ENCODE measurements around the gene PTPRN2.
"Not testable (repeated sequence)": the region's sequence is repeated elsewhere in the genome, so short reads cannot be mapped to it uniquely, and the experiment has no call there.

PTPRN2 gene

GRCh38 chr7:157565981-157566630, 1021.5 kb downstream of the PTPRN2 start:
- Histone ChIP-seq H3K27ac (ENCODE audit: low read depth, low read length) (no peak overlapping the region), H3K4me3 (ENCODE audit: low read depth in 1 of 5, low read length in 5 of 5) (no peak overlapping the region), H3K36me3 (ENCODE audit: control insufficient read depth in 5 of 5, insufficient read depth in 5 of 5, low read length in 5 of 5) (peaks cover 0 to 2% (median 0%) of the 10 kb centered on the region in 5 donors), H3K4me1 (ENCODE audit: control insufficient read depth in 5 of 5, insufficient read depth in 5 of 5, low read length in 5 of 5) (peaks cover 0 to 21% (median 17%) of the 10 kb centered on the region in 5 donors), H3K9me3 (ENCODE audit: control insufficient read depth in 5 of 5, low read length in 5 of 5) (peaks cover 0 to 7% (median 4%) of the 10 kb centered on the region in 5 donors), H3K9ac (ENCODE audit: low read length in 5 of 5) (no peak overlapping the region), H3K27me3 (ENCODE audit: control insufficient read depth in 5 of 5, insufficient read depth in 4 of 5, low read length in 5 of 5) (peaks cover 3 to 11% (median 4%) of the 10 kb centered on the region in 5 donors)

GRCh38 chr7:157565201-157565626, 1022.4 kb downstream of the PTPRN2 start:
- peaks cover 3 to 11% (median 4%) of the 10 kb centered on the region in 5 donors for H3K27me3 ChIP-seq (ENCODE audit: control insufficient read depth in 5 of 5, insufficient read depth in 4 of 5, low read length in 5 of 5)
- no peak overlapping the region for H3K27ac ChIP-seq (ENCODE audit: low read depth, low read length)
- peaks cover 0 to 7% (median 4%) of the 10 kb centered on the region in 5 donors for H3K9me3 ChIP-seq (ENCODE audit: control insufficient read depth in 5 of 5, low read length in 5 of 5)
- peaks cover 0 to 21% (median 17%) of the 10 kb centered on the region in 5 donors for H3K4me1 ChIP-seq (ENCODE audit: control insufficient read depth in 5 of 5, insufficient read depth in 5 of 5, low read length in 5 of 5)
- H3K4me3 ChIP-seq (ENCODE audit: low read depth in 1 of 5, low read length in 5 of 5), result no peak overlapping the region
- H3K36me3 ChIP-seq (ENCODE audit: control insufficient read depth in 5 of 5, insufficient read depth in 5 of 5, low read length in 5 of 5), result peaks cover 0 to 2% (median 0%) of the 10 kb centered on the region in 5 donors
- H3K9ac ChIP-seq (ENCODE audit: low read length in 5 of 5), result no peak overlapping the region

- Histone ChIP-seq H3K9me3 (ENCODE audit: control insufficient read depth in 5 of 5, low read length in 5 of 5) (peaks cover 0 to 7% (median 4%) of the 10 kb centered on the region in 5 donors), H3K36me3 (ENCODE audit: control insufficient read depth in 5 of 5, insufficient read depth in 5 of 5, low read length in 5 of 5) (peaks cover 0 to 5% (median 0%) of the 10 kb centered on the region in 5 donors), H3K27ac (ENCODE audit: low read depth, low read length) (no peak overlapping the region), H3K4me3 (ENCODE audit: low read depth in 1 of 5, low read length in 5 of 5) (no peak overlapping the region), H3K27me3 (ENCODE audit: control insufficient read depth in 5 of 5, insufficient read depth in 4 of 5, low read length in 5 of 5) (peaks cover 3 to 11% (median 7%) of the 10 kb centered on the region in 5 donors), H3K9ac (ENCODE audit: low read length in 5 of 5) (no peak overlapping the region), H3K4me1 (ENCODE audit: control insufficient read depth in 5 of 5, insufficient read depth in 5 of 5, low read length in 5 of 5) (peaks cover 0 to 20% (median 17%) of the 10 kb centered on the region in 5 donors)
These were observed 1023.0 kb downstream of the PTPRN2 start for GRCh38 chr7:157564517-157565177.

GRCh38 chr7:157563467-157564135, 1024.0 kb downstream of the PTPRN2 start:
- H3K9me3 ChIP-seq (ENCODE audit: control insufficient read depth in 5 of 5, low read length in 5 of 5); H3K4me1 ChIP-seq (ENCODE audit: control insufficient read depth in 5 of 5, insufficient read depth in 5 of 5, low read length in 5 of 5); H3K27ac ChIP-seq (ENCODE audit: low read depth, low read length); H3K9ac ChIP-seq (ENCODE audit: low read length in 5 of 5); H3K27me3 ChIP-seq (ENCODE audit: control insufficient read depth in 5 of 5, insufficient read depth in 4 of 5, low read length in 5 of 5); H3K4me3 ChIP-seq (ENCODE audit: low read depth in 1 of 5, low read length in 5 of 5); H3K36me3 ChIP-seq (ENCODE audit: control insufficient read depth in 5 of 5, insufficient read depth in 5 of 5, low read length in 5 of 5): not testable (repeated sequence)

DNA sequence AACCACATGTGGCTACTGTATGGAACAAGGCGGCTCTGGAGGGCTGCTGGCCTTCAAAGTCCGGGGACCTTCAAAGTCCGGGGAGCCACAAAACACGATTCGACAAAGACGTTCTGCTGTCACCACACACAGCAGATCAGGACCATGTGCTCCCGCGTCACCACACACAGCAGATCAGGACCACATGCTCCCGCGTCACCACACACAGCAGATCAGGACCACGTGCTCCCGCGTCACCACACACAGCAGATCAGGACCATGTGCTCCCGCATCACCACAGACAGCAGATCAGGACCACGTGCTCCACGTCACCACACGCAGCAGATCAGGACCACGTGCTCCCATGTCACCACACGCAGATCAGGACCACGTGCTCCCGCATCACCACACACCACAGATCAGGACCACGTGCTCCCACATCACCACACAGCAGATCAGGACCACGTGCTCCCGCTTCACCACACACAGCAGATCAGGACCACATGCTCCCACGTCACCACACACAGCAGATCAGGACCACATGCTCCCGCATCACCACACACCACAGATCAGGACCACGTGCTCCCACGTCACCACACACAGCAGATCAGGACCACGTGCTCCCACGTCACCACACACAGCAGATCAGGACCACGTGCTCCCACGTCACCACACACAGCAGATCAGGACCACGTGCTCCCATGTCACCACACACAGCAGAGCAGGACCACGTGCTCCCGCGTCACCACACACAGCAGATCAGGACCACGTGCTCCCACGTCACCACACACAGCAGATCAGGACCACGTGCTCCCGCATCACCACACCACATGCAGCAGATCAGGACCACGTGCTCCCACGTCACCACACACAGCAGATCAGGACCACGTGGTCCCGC, 1024.9 kb downstream of the PTPRN2 start:
- H3K9ac ChIP-seq (ENCODE audit: low read length in 5 of 5); H3K27ac ChIP-seq (ENCODE audit: low read depth, low read length); H3K4me1 ChIP-seq (ENCODE audit: control insufficient read depth in 5 of 5, insufficient read depth in 5 of 5, low read length in 5 of 5); H3K27me3 ChIP-seq (ENCODE audit: control insufficient read depth in 5 of 5, insufficient read depth in 4 of 5, low read length in 5 of 5); H3K4me3 ChIP-seq (ENCODE audit: low read depth in 1 of 5, low read length in 5 of 5); H3K9me3 ChIP-seq (ENCODE audit: control insufficient read depth in 5 of 5, low read length in 5 of 5): not testable (repeated sequence)
- peaks cover 0 to 11% (median 3%) of the 10 kb centered on the region in 5 donors for H3K36me3 ChIP-seq (ENCODE audit: control insufficient read depth in 5 of 5, insufficient read depth in 5 of 5, low read length in 5 of 5)

- Histone ChIP-seq H3K27ac (ENCODE audit: low read depth, low read length) (no peak overlapping the region), H3K27me3 (ENCODE audit: control insufficient read depth in 5 of 5, insufficient read depth in 4 of 5, low read length in 5 of 5) (peaks cover 0 to 3% (median 0%) of the 10 kb centered on the region in 5 donors), H3K9me3 (ENCODE audit: control insufficient read depth in 5 of 5, low read length in 5 of 5) (peaks cover 0 to 7% (median 4%) of the 10 kb centered on the region in 5 donors), H3K9ac (ENCODE audit: low read length in 5 of 5) (no peak overlapping the region), H3K36me3 (ENCODE audit: control insufficient read depth in 5 of 5, insufficient read depth in 5 of 5, low read length in 5 of 5) (peaks cover 0 to 11% (median 3%) of the 10 kb centered on the region in 5 donors), H3K4me3 (ENCODE audit: low read depth in 1 of 5, low read length in 5 of 5) (no peak overlapping the region), H3K4me1 (ENCODE audit: control insufficient read depth in 5 of 5, insufficient read depth in 5 of 5, low read length in 5 of 5) (no peaks in the 10 kb centered on the region)
These were observed 1025.7 kb downstream of the PTPRN2 start for GRCh38 chr7:157561816-157562410.

DNA sequence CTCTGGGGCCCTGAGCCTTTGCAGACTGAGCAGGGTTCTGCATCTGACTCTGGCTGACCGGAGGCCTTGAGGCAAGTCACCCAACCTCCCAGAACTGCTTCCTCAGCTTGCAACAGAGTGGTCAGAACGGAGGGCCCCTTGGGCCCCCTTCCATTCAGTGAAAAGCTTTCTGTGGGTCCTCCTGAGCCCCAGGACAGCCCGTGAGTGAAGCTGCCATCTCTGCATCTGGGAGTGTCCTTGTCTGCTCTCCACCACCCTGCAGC, 1026.2 kb downstream of the PTPRN2 start:
- H3K27ac ChIP-seq (ENCODE audit: low read depth, low read length), result no peak overlapping the region
- no peaks in the 10 kb centered on the region for H3K4me1 ChIP-seq (ENCODE audit: control insufficient read depth in 5 of 5, insufficient read depth in 5 of 5, low read length in 5 of 5)
- no peak overlapping the region for H3K9ac ChIP-seq (ENCODE audit: low read length in 5 of 5)
- peaks cover 0 to 11% (median 3%) of the 10 kb centered on the region in 5 donors for H3K36me3 ChIP-seq (ENCODE audit: control insufficient read depth in 5 of 5, insufficient read depth in 5 of 5, low read length in 5 of 5)
- peaks cover 0 to 7% (median 4%) of the 10 kb centered on the region in 5 donors for H3K9me3 ChIP-seq (ENCODE audit: control insufficient read depth in 5 of 5, low read length in 5 of 5)
- peaks cover 0 to 3% (median 0%) of the 10 kb centered on the region in 5 donors for H3K27me3 ChIP-seq (ENCODE audit: control insufficient read depth in 5 of 5, insufficient read depth in 4 of 5, low read length in 5 of 5)
- no peak overlapping the region for H3K4me3 ChIP-seq (ENCODE audit: low read depth in 1 of 5, low read length in 5 of 5)

- H3K9ac ChIP-seq (ENCODE audit: low read length in 5 of 5), result no peak overlapping the region
- no peak overlapping the region for H3K4me3 ChIP-seq (ENCODE audit: low read depth in 1 of 5, low read length in 5 of 5)
- H3K4me1 ChIP-seq (ENCODE audit: control insufficient read depth in 5 of 5, insufficient read depth in 5 of 5, low read length in 5 of 5), result no peaks in the 10 kb centered on the region
- H3K36me3 ChIP-seq (ENCODE audit: control insufficient read depth in 5 of 5, insufficient read depth in 5 of 5, low read length in 5 of 5), result peaks cover 0 to 11% (median 3%) of the 10 kb centered on the region in 5 donors
- H3K27ac ChIP-seq (ENCODE audit: low read depth, low read length), result no peak overlapping the region
- H3K27me3 ChIP-seq (ENCODE audit: control insufficient read depth in 5 of 5, insufficient read depth in 4 of 5, low read length in 5 of 5), result peaks cover 0 to 3% (median 0%) of the 10 kb centered on the region in 5 donors
- H3K9me3 ChIP-seq (ENCODE audit: control insufficient read depth in 5 of 5, low read length in 5 of 5), result peaks cover 0 to 7% (median 4%) of the 10 kb centered on the region in 5 donors
These were observed 1026.7 kb downstream of the PTPRN2 start for GRCh38 chr7:157560710-157561522.

DNA sequence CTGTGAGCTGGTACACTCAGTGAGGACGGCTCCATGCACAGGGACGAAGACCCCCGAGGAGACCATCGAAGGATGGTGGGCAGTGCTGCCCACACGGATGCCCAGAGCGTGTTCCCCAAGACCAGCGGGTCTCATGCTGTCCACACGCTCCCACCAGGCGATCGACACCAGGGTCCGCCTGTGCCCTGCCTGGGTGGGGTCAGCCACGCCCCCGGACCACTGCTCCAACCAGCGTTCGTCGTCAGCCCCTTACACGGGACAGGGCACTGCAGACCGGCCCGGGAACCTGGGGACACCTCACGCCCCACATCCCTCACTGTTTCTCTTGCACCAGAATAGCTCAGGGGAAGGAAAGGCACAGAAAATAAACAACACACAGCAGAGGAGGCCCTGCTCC, 1027.4 kb downstream of the PTPRN2 start:
- Histone ChIP-seq H3K9ac (ENCODE audit: low read length in 5 of 5) (no peak overlapping the region), H3K27ac (ENCODE audit: low read depth, low read length) (no peak overlapping the region), H3K4me1 (ENCODE audit: control insufficient read depth in 5 of 5, insufficient read depth in 5 of 5, low read length in 5 of 5) (no peaks in the 10 kb centered on the region), H3K4me3 (ENCODE audit: low read depth in 1 of 5, low read length in 5 of 5) (no peak overlapping the region), H3K9me3 (ENCODE audit: control insufficient read depth in 5 of 5, low read length in 5 of 5) (peaks cover 0 to 7% (median 4%) of the 10 kb centered on the region in 5 donors), H3K27me3 (ENCODE audit: control insufficient read depth in 5 of 5, insufficient read depth in 4 of 5, low read length in 5 of 5) (peaks cover 0 to 3% (median 0%) of the 10 kb centered on the region in 5 donors), H3K36me3 (ENCODE audit: control insufficient read depth in 5 of 5, insufficient read depth in 5 of 5, low read length in 5 of 5) (peaks cover 0 to 11% (median 3%) of the 10 kb centered on the region in 5 donors)
